PC-3 (cell line): Measurements from ENCODE around the gene PKM.

Experiments
- EZH2 ChIP-seq: fragments of 300-600 bp; sonication (generic); IDR thresholded peaks from one replicate; pipeline ENCODE4 v1.6.1; 2017; ENCODE audit warnings: antibody characterized with exemption, mild to moderate bottlenecking, low read length; ENCODE audit not compliant: unreplicated experiment
- EZH2phosphoT487 ChIP-seq: fragments of 300-600 bp; sonication (generic); IDR thresholded peaks from 2 replicates; pipeline ENCODE4 v1.6.1; 2018; ENCODE audit warnings: mild to moderate bottlenecking, antibody characterized with exemption, low read length, borderline replicate concordance
- TF ChIP-seq, protein P1 (sequence below): fragments of 300-600 bp; sonication (generic); conservative IDR thresholded peaks from 2 replicates; pipeline ENCODE4 v1.5.1; 2017; ENCODE audit warnings: antibody characterized with exemption, low read depth, mild to moderate bottlenecking, low read length

DNA sequence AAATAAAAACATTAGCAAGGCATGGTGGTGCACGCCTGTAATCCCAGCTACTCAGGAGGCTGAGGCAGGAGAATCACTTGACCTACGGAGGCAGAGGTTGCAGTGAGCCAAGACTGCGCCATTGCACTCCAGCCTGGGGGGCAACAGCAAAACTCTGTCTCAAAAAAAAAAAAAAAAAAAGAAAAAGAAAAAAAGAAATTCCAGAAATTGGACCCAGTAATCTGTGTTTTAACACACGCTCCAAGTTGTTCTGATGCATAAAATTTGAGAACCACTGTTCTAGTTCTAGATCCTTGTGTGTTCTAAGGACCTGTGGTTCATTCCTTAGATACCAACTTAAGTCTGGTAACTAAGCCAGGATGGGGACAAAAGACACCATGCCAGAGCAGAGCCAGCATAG, 38.7 kb upstream of the PKM start:
- TF ChIP-seq EZH2phosphoT487 = no peak
- TF ChIP-seq, protein P1, sequence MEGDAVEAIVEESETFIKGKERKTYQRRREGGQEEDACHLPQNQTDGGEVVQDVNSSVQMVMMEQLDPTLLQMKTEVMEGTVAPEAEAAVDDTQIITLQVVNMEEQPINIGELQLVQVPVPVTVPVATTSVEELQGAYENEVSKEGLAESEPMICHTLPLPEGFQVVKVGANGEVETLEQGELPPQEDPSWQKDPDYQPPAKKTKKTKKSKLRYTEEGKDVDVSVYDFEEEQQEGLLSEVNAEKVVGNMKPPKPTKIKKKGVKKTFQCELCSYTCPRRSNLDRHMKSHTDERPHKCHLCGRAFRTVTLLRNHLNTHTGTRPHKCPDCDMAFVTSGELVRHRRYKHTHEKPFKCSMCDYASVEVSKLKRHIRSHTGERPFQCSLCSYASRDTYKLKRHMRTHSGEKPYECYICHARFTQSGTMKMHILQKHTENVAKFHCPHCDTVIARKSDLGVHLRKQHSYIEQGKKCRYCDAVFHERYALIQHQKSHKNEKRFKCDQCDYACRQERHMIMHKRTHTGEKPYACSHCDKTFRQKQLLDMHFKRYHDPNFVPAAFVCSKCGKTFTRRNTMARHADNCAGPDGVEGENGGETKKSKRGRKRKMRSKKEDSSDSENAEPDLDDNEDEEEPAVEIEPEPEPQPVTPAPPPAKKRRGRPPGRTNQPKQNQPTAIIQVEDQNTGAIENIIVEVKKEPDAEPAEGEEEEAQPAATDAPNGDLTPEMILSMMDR = no peak
- TF ChIP-seq EZH2 = no peak
